Mesodermal cell (in vitro differentiated cells): ENCODE data around the gene PCBP3.

Source experiments
- H3K27ac ChIP-seq: 2 replicates; pipeline ENCODE4 v1.7.0; 2013; ENCODE audit warnings: mild to moderate bottlenecking, low read depth, low read length, moderate library complexity; ENCODE audit not compliant: severe bottlenecking
- H3K36me3 ChIP-seq: 2 replicates; pipeline ENCODE4 v1.7.1; 2013; ENCODE audit warnings: mild to moderate bottlenecking, low read length, moderate library complexity; ENCODE audit not compliant: control insufficient read depth, insufficient read depth
- H3K4me1 ChIP-seq: one replicate; pipeline ENCODE4 v1.7.1; 2013; ENCODE audit warnings: mild to moderate bottlenecking, low read length; ENCODE audit not compliant: insufficient read depth, control insufficient read depth, poor library complexity, severe bottlenecking
- H3K4me3 ChIP-seq: 2 replicates; pipeline ENCODE4 v1.7.0; 2013; ENCODE audit warnings: low read length, control low read depth, mild to moderate bottlenecking; ENCODE audit not compliant: insufficient read depth, poor library complexity, severe bottlenecking; ENCODE audit errors: extremely low read depth
- H3K9me3 ChIP-seq: 2 replicates; pipeline ENCODE4 v1.7.1; 2013; ENCODE audit warnings: mild to moderate bottlenecking, low read length, moderate library complexity; ENCODE audit not compliant: control insufficient read depth
- WGBS, 2 experiments: methylation state at CpG; one replicate each; pipeline ENCODE4 v1.1.5; 2013; ENCODE audit warnings: missing lambda C conversion rate in 2 of 2; ENCODE audit not compliant: insufficient coverage in 2 of 2; 5-methylcytosine and 5-hydroxymethylcytosine counted together

The PCBP3 gene

DNA sequence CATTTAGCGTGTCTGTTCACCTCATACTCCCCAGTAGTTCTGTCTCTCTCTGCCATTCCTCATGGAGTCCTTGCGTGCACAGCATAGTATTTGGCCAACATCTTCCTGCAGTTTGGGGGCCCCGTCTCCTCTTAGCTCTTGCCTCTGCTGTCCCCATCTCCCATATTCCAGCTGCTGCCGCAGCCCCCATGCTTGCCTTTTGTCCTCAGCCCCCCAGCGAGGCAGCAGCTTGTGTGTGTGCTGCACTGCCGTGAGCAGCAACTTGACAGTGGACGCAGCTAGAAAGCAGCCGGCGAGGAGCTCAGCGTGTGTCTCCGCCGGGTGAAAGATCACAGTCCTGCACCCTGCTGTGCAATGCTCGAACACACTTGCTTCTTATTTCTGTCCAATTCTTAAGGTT, 173.8 kb downstream of the PCBP3 start:
- Histone ChIP-seq H3K27ac (no peak overlapping the region), H3K9me3 (no peaks in the 10 kb centered on the region), H3K36me3 (no peaks in the 10 kb centered on the region), H3K4me1 (peaks cover 24% of the 10 kb centered on the region), H3K4me3 (no peak overlapping the region)
- WGBS, 2 experiments = 67 to 75% methylated on average over 10 to 13 of the region's 13 CpGs

GRCh38 chr21:45818276-45818903, 174.9 kb downstream of the PCBP3 start:
- Histone ChIP-seq H3K4me1 (peaks cover 24% of the 10 kb centered on the region), H3K27ac (no peak overlapping the region), H3K9me3 (no peaks in the 10 kb centered on the region), H3K36me3 (no peaks in the 10 kb centered on the region), H3K4me3 (no peak overlapping the region)
- WGBS, 2 experiments = 90 to 92% methylated on average over 10 to 11 of the region's 11 CpGs

DNA sequence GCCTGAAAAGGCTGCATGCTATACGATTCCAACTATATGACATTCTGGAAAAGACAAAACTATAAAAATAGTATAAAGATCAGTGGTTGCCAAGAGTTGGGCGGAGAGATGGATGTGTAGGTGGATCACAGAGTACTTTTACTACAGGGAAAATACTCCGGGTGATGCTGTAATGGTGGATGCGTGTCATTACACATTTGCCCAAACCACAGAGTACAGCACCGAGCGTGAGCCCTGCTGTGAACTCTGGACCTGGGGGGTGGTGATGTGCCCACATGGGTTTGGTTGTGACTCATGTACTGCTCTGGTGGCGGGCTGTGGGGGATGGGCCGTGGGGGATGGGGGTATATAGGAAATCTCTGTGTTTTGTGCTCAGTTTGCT, 175.4 kb downstream of the PCBP3 start:
- H3K4me1 ChIP-seq = peaks cover 24% of the 10 kb centered on the region
- 100% methylated on average over 2 of the region's 8 CpGs; no CpG with 5 or more reads in 1 of the 2 experiments for WGBS, 2 experiments
- H3K27ac ChIP-seq = no peak overlapping the region
- no peaks in the 10 kb centered on the region for H3K9me3 ChIP-seq
- H3K4me3 ChIP-seq = no peak overlapping the region
- H3K36me3 ChIP-seq = no peaks in the 10 kb centered on the region

DNA sequence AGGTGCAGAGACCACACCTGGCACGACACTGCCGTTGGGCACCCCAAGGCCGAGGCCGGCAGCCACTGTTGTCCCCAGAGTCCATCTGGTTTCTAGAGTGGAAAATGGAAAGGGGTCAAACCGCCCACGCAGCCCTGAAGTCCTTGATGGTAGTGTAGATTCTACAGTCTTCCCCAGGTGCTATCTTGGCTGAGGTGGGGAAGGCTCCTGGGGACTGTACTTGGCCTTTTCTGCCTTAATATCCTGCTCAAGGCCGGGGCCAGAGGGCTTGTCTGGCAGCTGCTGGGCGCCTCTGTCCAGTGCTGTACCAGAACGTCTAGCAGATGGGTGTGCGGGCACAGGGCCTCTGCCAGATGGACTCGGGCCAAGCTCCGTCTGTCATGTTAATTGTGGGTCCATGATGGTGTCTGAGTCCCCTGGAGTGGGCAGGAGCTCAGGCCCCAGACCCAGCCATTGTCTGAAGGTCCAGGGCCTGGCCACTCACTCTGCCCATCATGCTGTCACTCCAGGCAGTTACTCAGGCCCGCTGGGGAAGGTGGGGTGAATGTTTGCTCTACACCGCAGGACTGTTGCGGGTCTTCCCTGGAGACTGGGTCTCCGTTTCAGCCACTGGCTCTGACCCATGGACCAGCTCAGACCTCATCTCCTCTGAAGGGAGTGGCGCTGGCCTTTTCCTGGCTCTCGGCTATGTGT, 176.1 kb downstream of the PCBP3 start:
- Histone ChIP-seq H3K36me3 (no peaks in the 10 kb centered on the region), H3K27ac (no peak overlapping the region), H3K4me3 (no peak overlapping the region), H3K4me1 (peaks cover 24% of the 10 kb centered on the region), H3K9me3 (no peaks in the 10 kb centered on the region)
- WGBS, 2 experiments = 91 to 96% methylated on average over 12 to 18 of the region's 18 CpGs

- H3K27ac ChIP-seq = no peak overlapping the region
- no peak overlapping the region for H3K4me3 ChIP-seq
Measured at GRCh38 chr21:45820171-45821091, 176.9 kb downstream of the PCBP3 start.

DNA sequence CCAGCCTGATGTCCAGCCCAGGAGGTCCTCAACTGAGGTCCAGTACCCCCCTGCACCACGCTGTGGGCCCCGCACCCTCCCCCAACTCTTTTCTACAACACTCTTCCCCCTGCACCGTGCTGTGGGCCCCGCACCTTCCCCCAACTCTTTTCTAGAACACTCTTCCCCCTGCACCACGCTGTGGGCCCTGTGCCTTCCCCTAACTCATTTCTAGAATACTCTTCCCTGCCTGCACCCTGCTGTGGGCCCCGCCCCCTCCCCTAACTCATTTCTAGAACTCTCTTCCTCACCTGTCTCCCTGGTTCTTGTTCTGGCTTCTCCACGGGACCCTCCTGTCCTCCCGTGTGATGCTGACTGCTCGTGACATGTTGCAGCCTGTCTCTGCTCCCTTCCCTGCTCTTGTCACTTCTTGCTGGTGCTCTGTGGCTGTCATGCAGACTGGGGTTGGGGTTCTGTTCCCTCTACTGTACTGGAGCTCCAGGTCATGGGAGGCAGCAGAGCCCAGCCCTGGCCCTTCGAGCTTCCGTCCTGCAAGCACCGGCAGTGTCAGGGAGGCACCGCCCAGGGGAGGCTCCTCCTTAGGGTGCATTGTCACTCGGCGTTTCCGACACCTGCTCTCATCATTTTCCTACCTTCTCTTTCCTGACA, 177.9 kb downstream of the PCBP3 start:
- WGBS, 2 experiments = 89 to 90% methylated on average over 13 to 15 of the region's 16 CpGs
- H3K27ac ChIP-seq = no peak overlapping the region
- no peaks in the 10 kb centered on the region for H3K9me3 ChIP-seq
- H3K4me3 ChIP-seq = no peak overlapping the region
- H3K36me3 ChIP-seq = no peaks in the 10 kb centered on the region
- peaks cover 24% of the 10 kb centered on the region for H3K4me1 ChIP-seq

More at GRCh38 chr21:45820171-45821091, 176.9 kb downstream of the PCBP3 start:
- Histone ChIP-seq H3K36me3 (no peaks in the 10 kb centered on the region), H3K4me1 (peaks cover 24% of the 10 kb centered on the region), H3K9me3 (no peaks in the 10 kb centered on the region)
- WGBS, 2 experiments = 55% methylated on average over 28 to 31 of the region's 31 CpGs

DNA sequence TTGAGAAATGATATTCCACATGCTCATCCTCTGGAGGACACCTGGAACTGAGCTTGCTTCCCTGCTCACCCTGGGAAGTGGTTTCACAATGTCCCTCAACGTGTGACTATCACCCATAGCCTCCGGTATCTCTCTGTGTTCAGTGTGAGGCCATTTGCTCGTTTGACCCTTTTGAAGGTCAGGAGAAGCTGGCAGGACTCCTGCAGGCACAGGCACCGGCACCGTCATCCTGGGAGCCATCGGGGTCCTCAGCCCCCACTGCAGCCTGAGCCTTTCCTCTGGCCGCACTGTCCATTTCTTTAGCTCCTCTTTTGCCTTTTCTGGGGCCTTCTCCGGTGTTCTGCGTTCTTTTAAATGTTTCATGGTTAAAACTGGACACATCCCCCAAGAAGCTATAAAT, 178.5 kb downstream of the PCBP3 start:
- Histone ChIP-seq H3K4me3 (no peak overlapping the region), H3K9me3 (no peaks in the 10 kb centered on the region), H3K36me3 (no peaks in the 10 kb centered on the region), H3K27ac (no peak overlapping the region), H3K4me1 (peaks cover 24% of the 10 kb centered on the region)
- WGBS, 2 experiments = 92 to 99% methylated on average over 7 to 9 of the region's 9 CpGs

DNA sequence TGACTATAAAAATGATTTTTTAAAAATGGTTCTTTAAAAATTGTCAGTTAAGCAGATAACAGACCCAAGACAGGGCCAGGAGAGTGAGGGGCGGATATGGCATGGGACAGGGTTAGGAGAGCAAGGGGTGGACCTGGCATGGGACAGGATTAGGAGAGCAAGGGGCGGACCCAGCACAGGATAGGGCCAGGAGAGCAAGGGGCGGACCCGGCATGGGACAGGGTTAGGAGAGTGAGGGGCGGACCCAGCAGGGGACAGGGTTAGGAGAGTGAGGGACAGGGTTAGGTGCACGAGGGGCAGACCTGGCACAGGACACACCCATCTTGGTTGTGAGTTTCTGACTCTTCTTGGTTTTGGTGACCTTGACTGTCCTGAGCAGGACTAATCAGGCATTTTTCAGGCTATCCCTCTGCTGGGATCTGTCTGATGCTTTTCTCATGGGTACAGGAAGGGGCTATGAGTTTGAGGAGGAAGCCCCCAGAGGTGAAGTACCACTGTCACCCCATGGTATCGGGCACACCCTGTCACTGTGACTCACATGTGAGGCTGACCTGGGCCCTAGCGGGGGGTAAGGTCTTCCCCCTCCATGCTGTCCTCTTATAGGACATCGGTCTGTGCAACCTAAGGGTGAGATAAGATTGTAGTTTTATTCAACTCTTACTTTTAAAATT, 179.0 kb downstream of the PCBP3 start:
- Histone ChIP-seq H3K27ac (no peak overlapping the region), H3K36me3 (no peaks in the 10 kb centered on the region), H3K4me3 (no peak overlapping the region), H3K4me1 (peaks cover 24% of the 10 kb centered on the region), H3K9me3 (no peaks in the 10 kb centered on the region)
- WGBS, 2 experiments = 79 to 80% methylated on average over 4 to 5 of the region's 9 CpGs

GRCh38 chr21:45823100-45823681, 179.7 kb downstream of the PCBP3 start:
- 96% methylated on average over 15 to 16 of the region's 16 CpGs for WGBS, 2 experiments

More at GRCh38 chr21:45823100-45823681, 179.7 kb downstream of the PCBP3 start:
- no peak overlapping the region for H3K4me3 ChIP-seq
- H3K4me1 ChIP-seq = peaks cover 24% of the 10 kb centered on the region
- no peaks in the 10 kb centered on the region for H3K36me3 ChIP-seq
- H3K9me3 ChIP-seq = no peaks in the 10 kb centered on the region
- no peak overlapping the region for H3K27ac ChIP-seq
